GM23338 (cell line): Measurements from ENCODE around the gene ATP8A2. TPM values are rescaled to one million over a fixed set of nuclear protein-coding genes. Genes with fewer than 3 reads are reported as not detected.

Source experiments
- ATAC-seq: fragments of 200-7000 bp; cut with Tn5 transposase; 3 replicates; pipeline ENCODE4 v1.9.1; 2020
- DNase-seq: peaks from one replicate; pipeline ENCODE4 v3.0.0-alpha.2; 2015; ENCODE audit warnings: low spot score
- H2AFZ ChIP-seq: fragments of 200-600 bp; sonication (generic); 2 replicates; pipeline ENCODE4 v1.8.0; 2016; ENCODE audit warnings: antibody characterized with exemption, mild to moderate bottlenecking, moderate library complexity
- H3F3A ChIP-seq: fragments of 200-600 bp; sonication (generic); replicated peaks from 2 replicates; pipeline ENCODE4 v1.8.0; 2017; ENCODE audit warnings: antibody characterized with exemption, mixed run types, low read depth
- H3K27ac ChIP-seq: fragments of 200-600 bp; sonication (generic); 2 replicates; pipeline ENCODE4 v1.6.1; 2016; ENCODE audit warnings: low read depth
- H3K27me3 ChIP-seq: fragments of 200-600 bp; sonication (generic); 2 replicates; pipeline ENCODE4 v1.8.0; 2016; ENCODE audit warnings: mild to moderate bottlenecking, mixed run types, moderate library complexity; ENCODE audit not compliant: insufficient read depth
- H3K36me3 ChIP-seq: fragments of 200-600 bp; sonication (generic); 2 replicates; pipeline ENCODE4 v1.8.0; 2016; ENCODE audit warnings: mild to moderate bottlenecking; ENCODE audit not compliant: insufficient read depth
- H3K4me1 ChIP-seq: fragments of 200-600 bp; sonication (generic); 2 replicates; pipeline ENCODE4 v1.8.0; 2016; ENCODE audit warnings: mild to moderate bottlenecking, moderate library complexity; ENCODE audit not compliant: insufficient read depth
- H3K4me2 ChIP-seq: fragments of 200-600 bp; sonication (generic); 2 replicates; pipeline ENCODE4 v1.7.1; 2017; ENCODE audit warnings: mixed run types
- H3K4me3 ChIP-seq: fragments of 200-600 bp; sonication (generic); 2 replicates; pipeline ENCODE4 v1.6.1; 2016; ENCODE audit warnings: mixed run types
- H3K79me2 ChIP-seq: fragments of 200-600 bp; sonication (generic); replicated peaks from 2 replicates; pipeline ENCODE4 v1.8.0; 2017; ENCODE audit warnings: mild to moderate bottlenecking; ENCODE audit not compliant: insufficient read depth
- H3K9me2 ChIP-seq: fragments of 200-600 bp; sonication (generic); 2 replicates; pipeline ENCODE4 v1.8.0; 2017; ENCODE audit not compliant: insufficient read depth
- H4K20me1 ChIP-seq: fragments of 200-600 bp; sonication (generic); replicated peaks from 2 replicates; pipeline ENCODE4 v1.8.0; 2017; ENCODE audit warnings: mild to moderate bottlenecking; ENCODE audit not compliant: insufficient read depth
- H3K27ac Mint-ChIP-seq: 2 replicates; pipeline ENCODE4 v1.8.0; 2020; ENCODE audit warnings: inconsistent platforms, mild to moderate bottlenecking, moderate library complexity, mixed read lengths
- H3K27me3 Mint-ChIP-seq: 3 replicates; pipeline ENCODE4 v1.8.0; 2022; ENCODE audit warnings: low read depth, mild to moderate bottlenecking, moderate library complexity, mixed read lengths, inconsistent platforms; ENCODE audit not compliant: insufficient read depth, poor library complexity
- H3K36me3 Mint-ChIP-seq: 3 replicates; pipeline ENCODE4 v1.8.0; 2021; ENCODE audit warnings: low read depth, mild to moderate bottlenecking, inconsistent platforms, moderate library complexity, mixed read lengths
- H3K4me1 Mint-ChIP-seq: 3 replicates; pipeline ENCODE4 v1.8.0; 2020; ENCODE audit warnings: mild to moderate bottlenecking, inconsistent platforms, mixed read lengths
- H3K4me3 Mint-ChIP-seq: 3 replicates; pipeline ENCODE4 v1.8.0; 2021; ENCODE audit warnings: moderate library complexity, mild to moderate bottlenecking, inconsistent platforms, mixed read lengths
- H3K9me3 Mint-ChIP-seq: 3 replicates; pipeline ENCODE4 v1.8.0; 2020; ENCODE audit warnings: moderate library complexity, mild to moderate bottlenecking, inconsistent platforms, mixed read lengths
- CREB1 ChIP-seq: fragments of 250-450 bp; sonication (Bioruptor Pico); IDR thresholded peaks from 2 replicates; pipeline ENCODE4 v1.5.0; 2020; ENCODE audit warnings: low read depth, mild to moderate bottlenecking, moderate library complexity
- CTCF ChIP-seq, 2 experiments: fragments of 200-600 bp in 1 of 2; sonication (generic) in 1 of 2; conservative IDR thresholded peaks; 2 replicates each; pipeline versions ENCODE4 v1.5.1 to v1.6.1; 2016 to 2017; ENCODE audit warnings: antibody characterized with exemption in 2 of 2, low read depth in 2 of 2, mild to moderate bottlenecking in 2 of 2, moderate library complexity in 1 of 2
- EZH2phosphoT487 ChIP-seq: fragments of 200-600 bp; sonication (generic); IDR thresholded peaks from one replicate; pipeline ENCODE4 v1.8.1; 2018; ENCODE audit warnings: antibody characterized with exemption; ENCODE audit not compliant: unreplicated experiment
- NANOG ChIP-seq: IDR thresholded peaks from 2 replicates; pipeline ENCODE4 v1.6.1; 2016; ENCODE audit warnings: antibody characterized with exemption, borderline replicate concordance
- POLR2AphosphoS5 ChIP-seq: IDR thresholded peaks from 2 replicates; pipeline ENCODE4 v1.6.1; 2016; ENCODE audit warnings: antibody characterized with exemption, low read depth
- REST ChIP-seq: IDR thresholded peaks from one replicate; pipeline ENCODE4 v1.6.1; 2018; ENCODE audit warnings: antibody characterized with exemption; ENCODE audit not compliant: unreplicated experiment
- STAT1 ChIP-seq: IDR thresholded peaks from one replicate; pipeline ENCODE4 v1.6.1; 2016; ENCODE audit warnings: antibody characterized with exemption; ENCODE audit not compliant: unreplicated experiment
- ZNF114 ChIP-seq: fragments of 250-450 bp; sonication (Bioruptor Pico); IDR thresholded peaks from 2 replicates; pipeline ENCODE4 v1.5.0; 2020; ENCODE audit warnings: mild to moderate bottlenecking, moderate library complexity
- ZNF331 ChIP-seq: fragments of 250-450 bp; sonication (Bioruptor Pico); IDR thresholded peaks from 2 replicates; pipeline ENCODE4 v1.5.0; 2020; ENCODE audit warnings: low read depth, mild to moderate bottlenecking, moderate library complexity
- polyA plus RNA-seq: library from polyadenylated mRNA; unstranded; fragments of >200 nt; fragmentation: Nextera tagmentation; extraction: Ambion mirVana; gene quantifications from 2 replicates; pipeline ENCODE4 v1.2.1, GENCODE V29; 2016
- total RNA-seq: library from RNA; depleted of rRNA; stranded (reverse); fragments of >200 nt; shearing (Covaris generic); gene quantifications from 2 replicates; pipeline ENCODE4 v1.2.3, GENCODE V29; 2014

Gene ATP8A2
- total and polyA plus RNA-seq, 2 experiments from 2014 or later: 5.7 to 8.8 TPM

GRCh38 chr13:25915840-25916518 is 544.2 kb downstream of the ATP8A2 start:
- H3K27ac ChIP-seq: no peak overlapping the region
- H2AFZ ChIP-seq: no peak overlapping the region
- no peaks in the 10 kb centered on the region for H3K27me3 ChIP-seq
- Mint-ChIP-seq H3K27me3 (peaks cover 1% of the 10 kb centered on the region), H3K4me1 (peaks cover 25% of the 10 kb centered on the region), H3K27ac (no peak overlapping the region), H3K4me3 (no peak overlapping the region), H3K9me3 (no peaks in the 10 kb centered on the region), H3K36me3 (no peaks in the 10 kb centered on the region)
- TF ChIP-seq POLR2AphosphoS5 (no peak), EZH2phosphoT487 (no peak), CTCF (conservative IDR thresholded peaks at IDR 0.05; ENCODE audit: low read depth in 2 of 2) (no peak), ZNF114 (no peak), STAT1 (no peak)
- H3K79me2 ChIP-seq: no peaks in the 10 kb centered on the region
- H3K4me1 ChIP-seq: peaks cover 19% of the 10 kb centered on the region
- no peaks in the 10 kb centered on the region for H3F3A ChIP-seq
- H3K4me2 ChIP-seq: no peak overlapping the region
- H4K20me1 ChIP-seq: no peaks in the 10 kb centered on the region
- H3K36me3 ChIP-seq: no peaks in the 10 kb centered on the region
- ATAC-seq (no peak), DNase-seq (no peak)
- H3K9me2 ChIP-seq: no peaks in the 10 kb centered on the region; the same call in 1 of the 2 replicates
- H3K4me3 ChIP-seq: no peak overlapping the region

GRCh38 chr13:25920277-25920676 is 548.5 kb downstream of the ATP8A2 start:
- no peaks in the 10 kb centered on the region for H3F3A ChIP-seq
- H3K4me1 ChIP-seq: peaks cover 14% of the 10 kb centered on the region
- no peak overlapping the region for H3K4me3 ChIP-seq
- DNase-seq (no peak), ATAC-seq (no peak)
- no peak overlapping the region for H3K4me2 ChIP-seq
- TF ChIP-seq CREB1 (CRISPR knock-in tag) (no peak), POLR2AphosphoS5 (no peak), NANOG (no peak), CTCF (conservative IDR thresholded peaks at IDR 0.05; ENCODE audit: low read depth in 2 of 2) (no peak), ZNF331 (no peak), EZH2phosphoT487 (no peak), REST (no peak), ZNF114 (no peak), STAT1 (no peak)
- H4K20me1 ChIP-seq: no peaks in the 10 kb centered on the region
- Mint-ChIP-seq H3K4me1 (peaks cover 29% of the 10 kb centered on the region), H3K36me3 (no peaks in the 10 kb centered on the region), H3K27me3 (peaks cover 3% of the 10 kb centered on the region), H3K4me3 (no peak overlapping the region), H3K9me3 (no peaks in the 10 kb centered on the region), H3K27ac (no peak overlapping the region)
- H3K27ac ChIP-seq: no peak overlapping the region
- no peaks in the 10 kb centered on the region for H3K79me2 ChIP-seq
- no peaks in the 10 kb centered on the region for H3K27me3 ChIP-seq
- no peak overlapping the region for H2AFZ ChIP-seq
- H3K36me3 ChIP-seq: no peaks in the 10 kb centered on the region
- H3K9me2 ChIP-seq: no peaks in the 10 kb centered on the region
